GM19193 (cell line): ENCODE measurements around the gene SCRN1.

ENCODE experiments used
- POLR2A ChIP-seq: IDR thresholded peaks from 4 replicates; pipeline ENCODE4 v1.6.1; 2011; ENCODE audit not compliant: insufficient read depth, insufficient read length; ENCODE audit errors: extremely low read depth

Gene SCRN1

GRCh38 chr7:29987811-29988317 lies 1.7 kb downstream of the SCRN1 start:
- no peak for TF ChIP-seq POLR2A

DNA sequence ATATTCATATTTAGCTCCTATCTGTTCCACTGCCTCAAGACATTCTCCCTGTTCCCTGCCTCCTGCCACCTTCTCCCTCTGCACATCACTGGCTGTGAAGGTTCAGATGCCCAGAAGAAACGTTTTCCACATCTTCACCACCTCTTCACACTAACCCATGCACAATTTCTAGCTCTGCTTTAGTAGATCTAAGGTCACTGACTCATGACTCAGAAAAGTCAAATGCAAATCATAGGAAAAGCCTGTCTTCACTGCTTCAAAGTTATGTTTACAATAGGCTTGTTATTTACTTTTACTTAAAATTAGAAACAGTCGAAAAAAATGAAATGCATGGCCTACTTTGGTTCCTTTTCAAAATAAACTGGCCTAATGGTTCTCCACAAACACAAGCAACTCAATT lies 2.5 kb downstream of the SCRN1 start:
- no peak for TF ChIP-seq POLR2A

DNA sequence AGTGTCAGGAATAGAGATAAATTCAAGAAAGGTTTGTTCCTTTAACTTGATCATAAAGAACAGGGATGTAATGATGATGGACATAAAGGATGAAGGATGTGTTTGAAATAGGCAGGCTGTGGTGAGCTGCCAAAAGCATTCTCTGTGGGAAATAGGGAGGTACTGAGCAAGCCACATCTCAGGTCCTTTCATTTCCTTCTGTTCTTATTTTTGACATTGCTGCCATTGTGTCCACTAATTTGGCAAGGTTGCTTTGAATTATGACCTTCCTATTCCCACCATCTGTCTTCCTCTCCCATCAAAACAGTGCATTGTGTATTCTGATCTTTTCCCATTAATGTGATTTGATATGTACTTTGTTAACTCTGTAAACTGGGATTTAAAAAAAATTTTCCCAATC lies 9.4 kb downstream of the SCRN1 start:
- no peak for TF ChIP-seq POLR2A

- TF ChIP-seq POLR2A, result no peak
These were observed 11.5 kb downstream of the SCRN1 start for GRCh38 chr7:29977886-29978651.

- TF ChIP-seq POLR2A, result no peak
These were observed 12.8 kb downstream of the SCRN1 start for GRCh38 chr7:29976673-29977415.

DNA sequence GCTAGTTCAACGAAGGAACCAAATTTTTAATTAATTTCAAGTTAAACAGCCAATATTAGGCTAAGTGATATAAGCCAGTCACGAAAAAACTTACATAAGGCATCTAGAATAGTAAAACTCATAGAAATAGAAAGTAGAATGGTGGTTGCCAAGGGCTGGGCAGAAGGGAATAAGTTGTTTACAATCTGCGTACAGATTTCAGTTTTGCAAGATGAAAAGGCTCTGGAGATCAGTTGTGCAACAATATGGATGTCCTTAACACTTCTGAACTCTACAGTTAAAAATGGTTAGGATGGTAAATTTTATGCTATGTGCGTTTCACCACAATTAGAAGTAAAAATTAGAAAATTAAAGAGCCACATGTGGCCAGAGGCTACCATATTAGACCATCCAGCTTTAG lies 13.3 kb downstream of the SCRN1 start:
- TF ChIP-seq POLR2A, result no peak

GRCh38 chr7:29975561-29975960 lies 14.0 kb downstream of the SCRN1 start:
- TF ChIP-seq POLR2A, result no peak

DNA sequence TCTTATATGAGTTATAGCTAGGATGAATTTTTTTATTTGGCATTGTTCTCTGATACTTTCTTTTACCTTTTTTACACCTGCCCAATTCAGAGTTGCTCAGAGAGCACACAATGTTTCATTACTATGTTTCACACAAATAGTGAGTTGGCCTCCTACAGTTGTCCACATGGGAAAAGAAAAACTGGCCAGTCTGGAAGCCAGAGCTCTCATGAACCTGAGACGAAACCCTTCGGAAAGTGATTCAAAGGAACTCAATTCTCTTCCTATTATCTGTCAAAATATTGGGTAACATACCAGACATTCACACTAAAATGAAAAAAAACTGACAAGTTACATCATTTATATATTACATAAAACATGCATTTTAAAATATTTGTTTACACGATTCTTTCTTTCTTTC lies 15.3 kb downstream of the SCRN1 start:
- TF ChIP-seq POLR2A, result no peak

DNA sequence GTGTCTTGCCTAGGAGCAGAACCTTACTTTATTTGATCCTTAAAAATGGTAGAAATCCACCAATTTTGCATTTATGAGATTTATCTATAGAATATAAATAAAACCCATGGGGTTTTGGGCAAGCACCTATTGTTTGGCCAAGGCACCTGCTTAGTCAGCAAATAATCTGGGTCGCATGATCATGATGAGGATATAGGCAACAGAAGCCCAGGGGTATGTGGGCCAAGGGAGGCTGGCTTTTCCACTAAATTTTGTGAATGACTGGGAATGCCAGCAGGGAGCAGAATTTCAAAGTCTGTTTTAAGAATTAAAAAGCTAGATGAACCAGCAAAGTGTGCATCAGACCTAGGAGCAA lies 17.3 kb downstream of the SCRN1 start:
- no peak for TF ChIP-seq POLR2A

DNA sequence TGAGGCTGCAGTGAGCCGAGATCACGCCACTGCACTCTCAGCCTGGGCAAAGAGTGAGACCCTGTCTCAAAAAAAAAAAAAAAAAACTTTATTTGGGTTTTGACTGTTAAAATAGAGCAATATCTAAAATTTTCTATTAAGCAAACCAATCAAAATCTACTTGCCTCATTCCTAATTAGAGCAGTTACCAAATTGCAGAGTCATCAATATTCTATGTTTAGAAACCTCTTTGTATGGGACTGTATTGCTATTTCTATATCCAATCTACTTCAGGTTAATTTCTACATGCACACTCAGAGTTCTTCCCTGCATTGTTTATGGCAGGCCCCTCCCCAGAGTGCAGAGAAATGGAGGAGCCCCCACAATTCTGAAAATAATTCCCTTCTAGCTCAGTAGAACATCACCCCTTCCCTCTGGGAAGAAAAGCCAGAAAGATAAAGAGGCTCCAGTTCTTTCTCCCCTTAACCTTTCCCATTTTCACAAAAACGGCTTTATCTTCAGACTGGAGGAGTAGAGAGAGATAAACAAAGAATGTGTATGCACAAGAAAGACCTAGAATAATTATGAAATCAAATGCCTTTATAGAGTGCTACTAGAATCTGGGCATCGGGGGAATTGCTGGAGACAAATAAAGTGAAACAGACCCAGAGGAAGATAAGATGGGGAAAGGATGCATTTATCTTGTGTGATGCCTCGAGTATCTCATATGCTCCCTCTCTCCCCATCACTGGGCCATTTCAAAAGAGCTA lies 17.9 kb downstream of the SCRN1 start:
- no peak for TF ChIP-seq POLR2A

- TF ChIP-seq POLR2A, result no peak
These were observed 19.4 kb downstream of the SCRN1 start for GRCh38 chr7:29970158-29970557.

- no peak for TF ChIP-seq POLR2A
These were observed 19.9 kb downstream of the SCRN1 start for GRCh38 chr7:29969738-29970137.

- no peak for TF ChIP-seq POLR2A
These were observed 20.8 kb downstream of the SCRN1 start for GRCh38 chr7:29968683-29969395.

DNA sequence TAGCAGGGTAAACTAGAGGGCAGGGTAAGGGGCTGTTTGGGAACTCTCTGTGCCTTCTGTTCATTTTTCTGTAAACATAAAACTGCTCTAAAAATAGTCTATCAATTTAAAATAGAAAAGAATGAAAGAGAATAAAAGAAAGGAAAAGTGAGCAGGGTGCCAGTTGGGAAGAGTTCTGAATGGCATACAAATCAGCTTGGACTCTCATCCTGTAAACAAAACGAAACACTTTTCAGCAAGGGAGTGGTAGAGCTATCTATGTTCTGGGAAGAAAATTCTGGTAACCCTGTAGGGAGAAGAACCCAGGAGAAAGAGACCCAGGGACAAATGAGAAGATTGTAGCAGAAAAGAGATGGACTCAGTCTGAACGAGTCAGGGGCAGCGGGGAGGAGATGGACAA lies 24.6 kb downstream of the SCRN1 start:
- TF ChIP-seq POLR2A, result no peak

DNA sequence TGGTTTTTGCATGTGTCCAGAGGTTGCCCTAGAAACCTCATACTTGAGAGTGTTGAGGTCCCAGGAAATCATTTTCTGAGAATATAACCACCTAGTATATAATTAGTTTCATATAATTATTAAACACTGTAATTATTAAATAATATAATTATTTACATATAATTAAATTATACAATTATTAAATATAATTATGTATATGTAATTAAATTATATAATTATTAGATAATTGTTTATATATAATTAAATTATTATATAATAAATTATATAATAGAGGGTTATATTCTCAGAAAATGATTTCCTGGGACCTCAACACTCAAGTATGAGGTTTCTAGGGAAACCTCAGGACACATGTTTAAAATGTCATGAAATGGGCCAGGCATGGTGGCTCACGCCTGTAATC lies 27.6 kb downstream of the SCRN1 start:
- no peak for TF ChIP-seq POLR2A
